PC-9 (cell line): ENCODE results near the gene TDRD9. TPM values are rescaled to one million over a fixed set of nuclear protein-coding genes. Genes with fewer than 3 reads are reported as not detected.

Experiments used
- BruUV-seq: library from RNA; stranded (reverse); fragments of 400-500 nt; replicated peaks from 2 replicates; lab custom pipeline; 2021; lab: Mats Ljungman, UMichigan
- CTCF ChIA-PET: fragments of 300-600 bp; sonication (Branson Sonifier 250); formaldehyde crosslinking; loops from one replicate; lab custom pipeline; 2022; ENCODE audit warnings: antibody characterized with exemption; lab: Charles Lee
- POLR2A ChIA-PET: fragments of 300-600 bp; sonication (Branson Sonifier 250); formaldehyde crosslinking; loops from one replicate; lab custom pipeline; 2022; ENCODE audit warnings: antibody characterized with exemption; ENCODE audit not compliant: unreplicated experiment; lab: Charles Lee
- DNase-seq, 2 experiments: peaks; one replicate each; pipeline versions ENCODE4 v3.0.0 to v3.0.0-alpha.2; 2015 to 2022; ENCODE audit warnings: mixed read lengths in 1 of 2
- H2AFZ ChIP-seq: fragments of 200-600 bp; sonication (generic); 2 replicates; pipeline ENCODE4 v1.8.1; 2017; ENCODE audit warnings: antibody characterized with exemption
- H3F3A ChIP-seq: fragments of 200-600 bp; sonication (generic); 2 replicates; pipeline ENCODE4 v1.8.1; 2017; ENCODE audit warnings: antibody characterized with exemption, mild to moderate bottlenecking, low read depth; ENCODE audit not compliant: insufficient read depth
- H3K27ac ChIP-seq: fragments of 200-600 bp; sonication (generic); 2 replicates; pipeline ENCODE4 v1.6.1; 2016; ENCODE audit warnings: mixed run types
- H3K27me3 ChIP-seq: fragments of 200-600 bp; sonication (generic); 2 replicates; pipeline ENCODE4 v1.6.1; 2016; ENCODE audit warnings: low read depth, mixed run types; ENCODE audit not compliant: insufficient read depth
- H3K36me3 ChIP-seq: fragments of 200-600 bp; sonication (generic); 2 replicates; pipeline ENCODE4 v1.6.1; 2016; ENCODE audit warnings: low read depth, mixed run types
- H3K4me1 ChIP-seq: fragments of 200-600 bp; sonication (generic); replicated peaks from 2 replicates; pipeline ENCODE4 v1.6.1; 2016; ENCODE audit warnings: mixed run types; ENCODE audit not compliant: insufficient read depth
- H3K4me2 ChIP-seq: fragments of 200-600 bp; sonication (generic); 2 replicates; pipeline ENCODE4 v1.6.1; 2017; ENCODE audit warnings: mixed run types
- H3K4me3 ChIP-seq: fragments of 200-600 bp; sonication (generic); 2 replicates; pipeline ENCODE4 v1.6.1; 2016; ENCODE audit warnings: mixed run types
- H3K79me2 ChIP-seq: fragments of 200-600 bp; sonication (generic); 2 replicates; pipeline ENCODE4 v1.6.1; 2017; ENCODE audit warnings: low read depth, mixed run types
- H3K9me2 ChIP-seq: fragments of 200-600 bp; sonication (generic); 2 replicates; pipeline ENCODE4 v1.8.1; 2017; ENCODE audit warnings: mild to moderate bottlenecking; ENCODE audit not compliant: insufficient read depth
- H3K9me3 ChIP-seq: fragments of 200-600 bp; sonication (generic); 2 replicates; pipeline ENCODE4 v1.8.1; 2016; ENCODE audit warnings: low read depth; ENCODE audit not compliant: insufficient read depth
- H4K20me1 ChIP-seq: fragments of 200-600 bp; sonication (generic); 2 replicates; pipeline ENCODE4 v1.8.1; 2017; ENCODE audit not compliant: insufficient read depth
- CTCF ChIP-seq: fragments of 200-600 bp; sonication (generic); conservative IDR thresholded peaks from 2 replicates; pipeline ENCODE4 v1.6.1; 2017; ENCODE audit warnings: mixed run types, antibody characterized with exemption, mild to moderate bottlenecking, moderate library complexity
- EZH2 ChIP-seq: fragments of 200-600 bp; sonication (generic); IDR thresholded peaks from 2 replicates; pipeline ENCODE4 v1.8.0; 2017; ENCODE audit warnings: antibody characterized with exemption, low read depth
- intact Hi-C: fragments of 100-400 bp; cut with micrococcal nuclease; formaldehyde crosslinking; loops from one replicate; pipeline ENCODE4 v1.10.0; 2022; ENCODE audit not compliant: unreplicated experiment
- total RNA-seq: library from RNA; stranded (reverse); gene quantifications from 2 replicates; pipeline ENCODE4 v1.2.3, GENCODE V29; 2021

Gene TDRD9
- total RNA-seq, 1 experiment from 2014 or later, result 0.15 TPM

- H3K36me3 ChIP-seq, result no peaks in the 10 kb centered on the region
- no TSS peak for BruUV-seq
- H3K9me2 ChIP-seq, result no peaks in the 10 kb centered on the region
- H3F3A ChIP-seq, result no peaks in the 10 kb centered on the region
- H3K27me3 ChIP-seq, result peaks cover 21% of the 10 kb centered on the region; the same call in 1 of the 2 replicates
- no peak for DNase-seq
- intact Hi-C loops, result no loop called here
- no peaks in the 10 kb centered on the region for H3K9me3 ChIP-seq
- no peaks in the 10 kb centered on the region for H4K20me1 ChIP-seq
- CTCF ChIA-PET, result no interaction called here
- TF ChIP-seq CTCF, result no peak
- no peak for TF ChIP-seq EZH2
- H3K27ac ChIP-seq, result no peak overlapping the region
- no peak overlapping the region for H2AFZ ChIP-seq
- POLR2A ChIA-PET, result no interaction called here
- no peaks in the 10 kb centered on the region for H3K4me1 ChIP-seq
- no peak overlapping the region for H3K4me3 ChIP-seq
- H3K4me2 ChIP-seq, result no peak overlapping the region
- no peaks in the 10 kb centered on the region for H3K79me2 ChIP-seq
These were observed 102.7 kb downstream of the TDRD9 start for GRCh38 chr14:104030958-104031357.

GRCh38 chr14:104031384-104031783 is 103.1 kb downstream of the TDRD9 start:
- no peak for DNase-seq
- Histone ChIP-seq H3K4me1 (no peaks in the 10 kb centered on the region), H3K9me2 (no peaks in the 10 kb centered on the region), H3F3A (no peaks in the 10 kb centered on the region), H3K27me3 (peaks cover 24% of the 10 kb centered on the region; the same call in 1 of the 2 replicates), H3K36me3 (no peaks in the 10 kb centered on the region), H4K20me1 (no peaks in the 10 kb centered on the region), H3K4me2 (no peak overlapping the region), H3K79me2 (no peaks in the 10 kb centered on the region), H3K27ac (no peak overlapping the region), H3K9me3 (no peaks in the 10 kb centered on the region), H2AFZ (no peak overlapping the region), H3K4me3 (no peak overlapping the region)
- no peak for TF ChIP-seq EZH2
- no peak for TF ChIP-seq CTCF
- intact Hi-C loops, result no loop called here
- ChIA-PET CTCF (no interaction called here), POLR2A (no interaction called here)
- BruUV-seq, result no TSS peak

DNA sequence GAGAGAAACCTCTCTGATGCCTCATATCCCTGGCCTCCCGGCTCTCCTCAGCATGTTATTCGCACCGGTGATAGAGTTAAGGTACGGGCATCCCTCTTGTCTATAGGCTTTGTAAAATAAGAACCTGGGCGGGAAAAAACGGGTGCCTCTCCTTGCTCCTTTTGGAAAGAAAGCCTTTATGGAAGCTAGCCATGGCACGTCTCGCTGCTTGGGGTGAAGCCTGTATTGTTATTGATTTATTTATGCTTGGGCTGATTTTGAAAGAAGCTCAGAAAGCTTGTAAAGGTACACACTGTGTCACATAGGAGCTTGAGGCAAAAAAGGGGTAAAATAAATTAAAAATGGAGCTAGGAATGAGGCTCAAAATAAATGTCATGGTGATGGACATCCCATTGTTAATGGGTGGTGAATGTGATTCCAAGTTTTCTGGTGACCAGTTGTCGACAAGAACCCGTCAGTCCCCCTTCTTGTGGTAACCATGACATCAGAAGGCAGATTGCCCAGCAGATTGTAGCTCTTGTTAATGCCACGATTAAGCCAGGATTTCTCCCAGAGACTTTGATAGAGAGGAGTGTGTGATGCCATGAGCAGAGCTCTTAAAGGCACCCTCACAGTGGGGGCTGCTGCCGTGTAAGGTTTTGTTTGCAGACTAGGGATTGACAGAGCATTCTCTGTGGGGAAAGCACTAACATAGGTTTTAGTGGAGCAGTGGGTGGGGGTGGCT is 106.9 kb downstream of the TDRD9 start:
- intact Hi-C loops, result no loop called here
- ChIA-PET POLR2A (no interaction called here), CTCF (no interaction called here)

More for the DNA sequence above, 106.9 kb downstream of the TDRD9 start:
- no peaks in the 10 kb centered on the region for H3K79me2 ChIP-seq
- H3K27me3 ChIP-seq, result peaks cover 25% of the 10 kb centered on the region
- no peaks in the 10 kb centered on the region for H3K9me2 ChIP-seq
- TF ChIP-seq EZH2, result no peak
- no peak for TF ChIP-seq CTCF
- H2AFZ ChIP-seq, result no peak overlapping the region
- H4K20me1 ChIP-seq, result no peaks in the 10 kb centered on the region
- H3K4me1 ChIP-seq, result no peaks in the 10 kb centered on the region
- BruUV-seq, result no TSS peak
- H3K4me3 ChIP-seq, result no peak overlapping the region
- H3K4me2 ChIP-seq, result no peak overlapping the region
- H3K27ac ChIP-seq, result no peak overlapping the region
- no peak for DNase-seq
- H3F3A ChIP-seq, result no peaks in the 10 kb centered on the region
- no peaks in the 10 kb centered on the region for H3K36me3 ChIP-seq
- H3K9me3 ChIP-seq, result no peaks in the 10 kb centered on the region; the same call in 1 of the 2 replicates
